Measurements from ENCODE around the gene LCN1. TPM values are rescaled to one million over a fixed set of nuclear protein-coding genes. Genes with fewer than 3 reads are reported as not detected.

The LCN1 gene
- total RNA-seq, 1 experiment from 2014 or later, result not detected

- Histone ChIP-seq H3K9me3 (ENCODE audit: control insufficient read depth, low read depth, low read length) (no peaks in the 10 kb centered on the region), H2BK15ac (ENCODE audit: low read depth, low read length) (no peak overlapping the region), H3K27me3 (ENCODE audit: insufficient read depth, low read length) (no peaks in the 10 kb centered on the region), H3K79me1 (ENCODE audit: insufficient read depth, low read depth, low read length, poor library complexity, severe bottlenecking) (no peaks in the 10 kb centered on the region), H2BK20ac (ENCODE audit: low read depth, low read length, poor library complexity, severe bottlenecking) (no peak overlapping the region), H4K20me1 (ENCODE audit: control insufficient read depth, insufficient read depth, insufficient read length) (no peaks in the 10 kb centered on the region), H3K4ac (ENCODE audit: low read depth, low read length) (no peak overlapping the region), H3K14ac (ENCODE audit: insufficient read depth, low read length) (no peak overlapping the region), H3T11ph (ENCODE audit: low read length) (no peak overlapping the region), H2AK5ac (ENCODE audit: insufficient read length, low read length) (no peak overlapping the region), H3K23ac (ENCODE audit: insufficient read length, low read depth, low read length) (no peak overlapping the region), H2AFZ (ENCODE audit: low read length) (no peak overlapping the region), H4K5ac (ENCODE audit: insufficient read length, low read depth, low read length) (no peak overlapping the region), H4K8ac (replicated peaks; ENCODE audit: insufficient read length, low read depth, low read length) (no peak overlapping the region), H3K18ac (ENCODE audit: insufficient read length, low read depth, low read length) (no peak overlapping the region), H4K91ac (ENCODE audit: insufficient read length, low read depth, low read length) (no peak overlapping the region), H3K4me2 (ENCODE audit: insufficient read depth, insufficient read length, low read length) (no peak overlapping the region), H3K27ac (ENCODE audit: insufficient read length, low read depth, low read length) (no peak overlapping the region), H3K56ac (ENCODE audit: insufficient read length, low read depth, low read length) (no peak overlapping the region), H2BK120ac (ENCODE audit: low read depth, low read length, poor library complexity, severe bottlenecking) (no peak overlapping the region), H3K23me2 (ENCODE audit: insufficient read length, low read depth, low read length, poor library complexity, severe bottlenecking) (no peaks in the 10 kb centered on the region), H3K4me1 (ENCODE audit: insufficient read depth, low read length) (no peaks in the 10 kb centered on the region), H3K9ac (ENCODE audit: extremely low read depth, insufficient read length, low read length) (no peak overlapping the region), H2BK5ac (ENCODE audit: insufficient read length, low read length) (no peak overlapping the region), H2BK12ac (ENCODE audit: insufficient read length, low read depth, low read length) (no peak overlapping the region), H3K79me2 (ENCODE audit: insufficient read depth, low read length) (no peaks in the 10 kb centered on the region)
- H3K27me3 Mint-ChIP-seq (ENCODE audit: low read depth), result no peaks in the 10 kb centered on the region
- no peak overlapping the region; a peak in 1 of 5 replicates for H3K4me3 Mint-ChIP-seq
- H3K27ac Mint-ChIP-seq, result no peak overlapping the region
- WGBS (ENCODE audit: extremely low coverage, insufficient read length, low lambda C conversion rate), result no CpG with 5 or more reads among the region's 40 CpGs
- TF ChIP-seq CTCF (conservative IDR thresholded peaks at IDR 0.05), result no peak
- peaks cover 26 to 61% (median 58%) of the 10 kb centered on the region in 3 experiments for H3K36me3 Mint-ChIP-seq (ENCODE audit: insufficient read depth in 1 of 3, low read depth in 3 of 3)
- H3K4me1 Mint-ChIP-seq, result peaks cover 10 to 14% of the 10 kb centered on the region in 2 experiments; a peak in 3 of 4 replicates
- no peak for DNase-seq
- H3K9me3 Mint-ChIP-seq, result no peaks in the 10 kb centered on the region
Measured at GRCh38 chr9:135487281-135488012, 33.8 kb upstream of the LCN1 start.
